ENCODE results near the gene LMF1. TPM values are rescaled to one million over a fixed set of nuclear protein-coding genes. Genes with fewer than 3 reads are reported as not detected.

The LMF1 gene
- total and polyA plus RNA-seq, 2 donors (not counting 1 experiment from before 2014, with no cell fraction given): 36.4 to 63.2 TPM

GRCh38 chr16:1010251-1010650 lies 39.5 kb upstream of the LMF1 start:
- DNase-seq (no peak), ATAC-seq (ENCODE audit: low read depth) (no peak)
- intact Hi-C loops (cut with micrococcal nuclease): no loop called here
- Histone ChIP-seq H3K4me2 (replicated peaks; ENCODE audit: low read depth, low read length, poor library complexity, severe bottlenecking) (no peak overlapping the region), H3K27ac (ENCODE audit: low read length in 2 of 2) (no peak overlapping the region), H2AFZ (ENCODE audit: insufficient read depth, low read depth, low read length, poor library complexity, severe bottlenecking) (no peak overlapping the region), H3K4me1 (ENCODE audit: control insufficient read depth in 2 of 2, insufficient read depth in 2 of 2, low read length in 2 of 2) (no peaks in the 10 kb centered on the region), H3K27me3 (replicated peaks in 1 of 4; ENCODE audit: control extremely low read depth in 1 of 4, control insufficient read depth in 3 of 4, insufficient read depth in 4 of 4, low read length in 3 of 4) (peaks cover 0 to 2% (median 0%) of the 10 kb centered on the region in 4 experiments), H3K9ac (ENCODE audit: low read length) (no peak overlapping the region), H3K4me3 (ENCODE audit: control extremely low read depth in 1 of 5, extremely low read depth in 1 of 5, insufficient read depth in 1 of 5, low read depth in 2 of 5, low read length in 4 of 5) (no peak overlapping the region), H3K9me3 (ENCODE audit: control extremely low read depth in 1 of 3, control insufficient read depth in 2 of 3, insufficient read depth in 1 of 3, low read length in 2 of 3) (no peaks in the 10 kb centered on the region), H4K20me1 (ENCODE audit: control insufficient read depth, insufficient read depth, low read length, poor library complexity, severe bottlenecking) (no peaks in the 10 kb centered on the region), H3K79me2 (ENCODE audit: control insufficient read depth, insufficient read depth, low read length) (no peaks in the 10 kb centered on the region), H3K36me3 (replicated peaks in 1 of 2; ENCODE audit: control extremely low read depth in 1 of 2, control insufficient read depth in 1 of 2, extremely low read depth in 1 of 2, insufficient read depth in 2 of 2, low read length in 1 of 2) (no peaks in the 10 kb centered on the region)
- 22% methylated on average over 20 of the region's 20 CpGs for WGBS (ENCODE audit: insufficient coverage)
- no peak overlapping the region for H3K27ac Mint-ChIP-seq
- H3K27me3 Mint-ChIP-seq: peaks cover 7% of the 10 kb centered on the region
- no peak for TF ChIP-seq EZH2 (IDR thresholded peaks at IDR 0.05; ENCODE audit: borderline replicate concordance, insufficient read depth, low read depth, low read length, poor library complexity, severe bottlenecking)
- TF ChIP-seq CTCF (IDR thresholded peaks at IDR 0.05): no peak
- H3K4me1 Mint-ChIP-seq: no peaks in the 10 kb centered on the region
- CTCF ChIA-PET: no interaction called here
- no peak overlapping the region for H3K4me3 Mint-ChIP-seq
- no peaks in the 10 kb centered on the region for H3K9me3 Mint-ChIP-seq (ENCODE audit: insufficient read depth)
- POLR2A ChIA-PET: no interaction called here

- H3K4me2 ChIP-seq (replicated peaks; ENCODE audit: low read depth, low read length, poor library complexity, severe bottlenecking): no peak overlapping the region
- H3K9me3 Mint-ChIP-seq (ENCODE audit: insufficient read depth): no peaks in the 10 kb centered on the region
- H3K4me1 Mint-ChIP-seq: no peaks in the 10 kb centered on the region
- intact Hi-C loops (cut with micrococcal nuclease): no loop called here
- no peak overlapping the region for H2AFZ ChIP-seq (ENCODE audit: insufficient read depth, low read depth, low read length, poor library complexity, severe bottlenecking)
- no peaks in the 10 kb centered on the region for H3K4me1 ChIP-seq (ENCODE audit: control insufficient read depth in 2 of 2, insufficient read depth in 2 of 2, low read length in 2 of 2)
- H3K9me3 ChIP-seq (ENCODE audit: control extremely low read depth in 1 of 3, control insufficient read depth in 2 of 3, insufficient read depth in 1 of 3, low read length in 2 of 3): no peaks in the 10 kb centered on the region
- H3K79me2 ChIP-seq (ENCODE audit: control insufficient read depth, insufficient read depth, low read length): no peaks in the 10 kb centered on the region
- peaks cover 7% of the 10 kb centered on the region for H3K27me3 Mint-ChIP-seq
- no peak overlapping the region for H3K9ac ChIP-seq (ENCODE audit: low read length)
- no peak overlapping the region for H3K4me3 Mint-ChIP-seq
- 61% methylated on average over 28 of the region's 30 CpGs for WGBS (ENCODE audit: insufficient coverage)
- no peaks in the 10 kb centered on the region for H3K36me3 ChIP-seq (replicated peaks in 1 of 2; ENCODE audit: control extremely low read depth in 1 of 2, control insufficient read depth in 1 of 2, extremely low read depth in 1 of 2, insufficient read depth in 2 of 2, low read length in 1 of 2)
- ChIA-PET POLR2A (no interaction called here), CTCF (no interaction called here)
- no peak overlapping the region for H3K27ac ChIP-seq (ENCODE audit: low read length in 2 of 2)
- H3K4me3 ChIP-seq (ENCODE audit: control extremely low read depth in 1 of 5, extremely low read depth in 1 of 5, insufficient read depth in 1 of 5, low read depth in 2 of 5, low read length in 4 of 5): no peak overlapping the region
- no peak for TF ChIP-seq CTCF (IDR thresholded peaks at IDR 0.05)
- no peak for TF ChIP-seq EZH2 (IDR thresholded peaks at IDR 0.05; ENCODE audit: borderline replicate concordance, insufficient read depth, low read depth, low read length, poor library complexity, severe bottlenecking)
- ATAC-seq (ENCODE audit: low read depth) (no peak), DNase-seq (no peak)
- no peak overlapping the region for H3K27ac Mint-ChIP-seq
- peaks cover 0 to 2% (median 0%) of the 10 kb centered on the region in 4 experiments for H3K27me3 ChIP-seq (replicated peaks in 1 of 4; ENCODE audit: control extremely low read depth in 1 of 4, control insufficient read depth in 3 of 4, insufficient read depth in 4 of 4, low read length in 3 of 4)
- H4K20me1 ChIP-seq (ENCODE audit: control insufficient read depth, insufficient read depth, low read length, poor library complexity, severe bottlenecking): no peaks in the 10 kb centered on the region
Measured at GRCh38 chr16:1009358-1010150, 38.8 kb upstream of the LMF1 start.

Data from B cell (primary cell).